KMS-11 (cell line): ENCODE results near the gene TTC39A.

Experiments used
- H2AFZ ChIP-seq: fragments of 200-600 bp; sonication (generic); 2 replicates; pipeline ENCODE4 v1.6.1; 2016; ENCODE audit warnings: antibody characterized with exemption, mixed run types, low read depth
- H3K27ac ChIP-seq: fragments of 200-600 bp; sonication (generic); 2 replicates; pipeline ENCODE4 v1.6.1; 2016; ENCODE audit warnings: mild to moderate bottlenecking, mixed run types
- H3K27me3 ChIP-seq: fragments of 200-600 bp; sonication (generic); 2 replicates; pipeline ENCODE4 v1.6.1; 2017; ENCODE audit warnings: mild to moderate bottlenecking, low read depth, mixed run types, moderate library complexity; ENCODE audit not compliant: insufficient read depth
- H3K36me3 ChIP-seq: fragments of 200-600 bp; sonication (generic); 2 replicates; pipeline ENCODE4 v1.6.1; 2017; ENCODE audit warnings: mild to moderate bottlenecking, mixed run types; ENCODE audit not compliant: insufficient read depth
- H3K4me1 ChIP-seq: fragments of 200-600 bp; sonication (generic); 2 replicates; pipeline ENCODE4 v1.6.1; 2016; ENCODE audit warnings: mild to moderate bottlenecking, low read depth, mixed run types; ENCODE audit not compliant: poor library complexity, severe bottlenecking
- H3K4me2 ChIP-seq: fragments of 200-600 bp; sonication (generic); 2 replicates; pipeline ENCODE4 v1.7.0; 2016; ENCODE audit warnings: mild to moderate bottlenecking, mixed run types
- H3K4me3 ChIP-seq: fragments of 200-600 bp; sonication (generic); IDR thresholded peaks from 2 replicates; pipeline ENCODE4 v1.6.1; 2017; ENCODE audit warnings: low read depth, low read length, mixed read lengths; ENCODE audit not compliant: insufficient read depth
- H3K79me2 ChIP-seq: fragments of 200-600 bp; sonication (generic); 2 replicates; pipeline ENCODE4 v1.6.1; 2016; ENCODE audit warnings: low read depth, mixed run types; ENCODE audit not compliant: insufficient read depth
- H3K9ac ChIP-seq: fragments of 200-600 bp; sonication (generic); 2 replicates; pipeline ENCODE4 v1.6.1; 2016; ENCODE audit warnings: mild to moderate bottlenecking, mixed run types
- H4K20me1 ChIP-seq: fragments of 200-600 bp; sonication (generic); 2 replicates; pipeline ENCODE4 v1.6.1; 2016; ENCODE audit warnings: mild to moderate bottlenecking, mixed run types; ENCODE audit not compliant: insufficient read depth
- TF ChIP-seq, protein P1 (sequence below): fragments of 200-600 bp; sonication (generic); conservative IDR thresholded peaks from 2 replicates; pipeline ENCODE4 v1.6.1; 2017; ENCODE audit warnings: low read depth, mild to moderate bottlenecking, antibody characterized with exemption, low read length, moderate library complexity, mixed read lengths

The TTC39A gene

DNA sequence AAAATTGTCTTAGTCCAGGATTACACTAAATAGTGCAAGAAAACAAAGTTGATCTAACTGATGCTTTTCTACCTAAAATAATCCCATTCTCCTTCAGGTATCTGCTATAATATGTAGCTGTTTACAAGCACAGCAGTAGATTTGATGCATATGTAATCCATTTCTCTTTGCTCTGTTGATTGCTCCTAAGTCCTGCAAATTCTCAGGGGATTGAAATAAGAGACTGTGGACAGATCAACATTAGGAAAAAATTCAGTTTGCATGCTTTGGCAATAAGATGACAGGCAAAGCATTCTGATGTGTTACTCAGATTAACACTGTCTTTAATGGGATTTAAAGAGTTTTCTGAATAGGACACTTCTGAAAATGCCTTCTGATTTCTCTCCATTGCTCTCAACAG lies 59.6 kb downstream of the TTC39A start:
- H2AFZ ChIP-seq: no peak overlapping the region
- no peaks in the 10 kb centered on the region for H3K36me3 ChIP-seq
- no peaks in the 10 kb centered on the region for H3K4me1 ChIP-seq
- no peak overlapping the region for H3K4me3 ChIP-seq
- no peak overlapping the region for H3K27ac ChIP-seq
- TF ChIP-seq, protein P1, sequence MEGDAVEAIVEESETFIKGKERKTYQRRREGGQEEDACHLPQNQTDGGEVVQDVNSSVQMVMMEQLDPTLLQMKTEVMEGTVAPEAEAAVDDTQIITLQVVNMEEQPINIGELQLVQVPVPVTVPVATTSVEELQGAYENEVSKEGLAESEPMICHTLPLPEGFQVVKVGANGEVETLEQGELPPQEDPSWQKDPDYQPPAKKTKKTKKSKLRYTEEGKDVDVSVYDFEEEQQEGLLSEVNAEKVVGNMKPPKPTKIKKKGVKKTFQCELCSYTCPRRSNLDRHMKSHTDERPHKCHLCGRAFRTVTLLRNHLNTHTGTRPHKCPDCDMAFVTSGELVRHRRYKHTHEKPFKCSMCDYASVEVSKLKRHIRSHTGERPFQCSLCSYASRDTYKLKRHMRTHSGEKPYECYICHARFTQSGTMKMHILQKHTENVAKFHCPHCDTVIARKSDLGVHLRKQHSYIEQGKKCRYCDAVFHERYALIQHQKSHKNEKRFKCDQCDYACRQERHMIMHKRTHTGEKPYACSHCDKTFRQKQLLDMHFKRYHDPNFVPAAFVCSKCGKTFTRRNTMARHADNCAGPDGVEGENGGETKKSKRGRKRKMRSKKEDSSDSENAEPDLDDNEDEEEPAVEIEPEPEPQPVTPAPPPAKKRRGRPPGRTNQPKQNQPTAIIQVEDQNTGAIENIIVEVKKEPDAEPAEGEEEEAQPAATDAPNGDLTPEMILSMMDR: no peak
- H3K79me2 ChIP-seq: no peaks in the 10 kb centered on the region
- H3K9ac ChIP-seq: no peak overlapping the region
- no peaks in the 10 kb centered on the region for H3K27me3 ChIP-seq
- no peaks in the 10 kb centered on the region for H4K20me1 ChIP-seq
- H3K4me2 ChIP-seq: no peak overlapping the region

DNA sequence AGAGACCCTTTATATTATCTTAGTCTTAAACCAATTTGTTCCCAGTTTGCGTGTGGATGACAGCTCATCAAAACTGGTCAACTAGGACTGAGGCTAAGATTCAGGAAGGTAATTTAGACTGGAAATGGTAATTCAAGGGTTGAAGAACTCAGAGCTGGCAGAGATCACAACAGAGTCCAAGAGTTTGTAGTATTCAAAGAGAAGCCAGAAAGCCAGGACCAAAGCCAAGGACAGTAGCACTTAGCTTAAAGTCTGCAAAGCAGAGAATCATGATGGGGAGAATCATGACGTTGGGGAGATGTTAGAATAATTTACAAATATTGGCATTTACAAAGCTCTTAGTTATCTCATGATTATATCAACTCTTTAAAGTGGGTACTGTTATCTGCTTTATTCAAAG lies 61.7 kb downstream of the TTC39A start:
- Histone ChIP-seq H3K36me3 (no peaks in the 10 kb centered on the region), H3K27ac (no peak overlapping the region), H3K4me3 (no peak overlapping the region), H2AFZ (no peak overlapping the region), H3K27me3 (no peaks in the 10 kb centered on the region), H4K20me1 (no peaks in the 10 kb centered on the region), H3K4me1 (no peaks in the 10 kb centered on the region), H3K4me2 (no peak overlapping the region), H3K9ac (no peak overlapping the region), H3K79me2 (no peaks in the 10 kb centered on the region)
- TF ChIP-seq, protein P1: no peak

DNA sequence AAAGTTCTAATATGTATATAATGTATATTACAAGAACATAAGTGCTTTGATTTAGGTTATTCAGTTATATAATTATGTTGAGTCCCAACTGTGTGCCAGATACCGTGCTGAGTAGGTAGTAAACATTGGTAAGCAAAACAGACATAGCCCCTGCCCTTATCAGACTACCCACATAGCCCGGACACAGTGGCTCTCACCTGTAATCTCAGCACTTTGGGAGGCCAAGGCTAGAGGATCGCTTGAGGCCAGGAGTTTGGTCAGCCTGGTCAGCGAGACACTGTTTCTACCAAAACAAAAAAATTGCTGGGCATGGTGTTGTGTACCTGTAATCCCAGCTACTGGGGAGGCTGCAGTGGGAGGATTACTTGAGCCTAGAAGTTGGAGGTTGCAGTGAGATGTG lies 63.6 kb downstream of the TTC39A start:
- TF ChIP-seq, protein P1: no peak
- no peaks in the 10 kb centered on the region for H3K79me2 ChIP-seq
- no peaks in the 10 kb centered on the region for H3K4me1 ChIP-seq
- H3K27me3 ChIP-seq: no peaks in the 10 kb centered on the region
- H3K9ac ChIP-seq: no peak overlapping the region
- H3K4me3 ChIP-seq: no peak overlapping the region
- no peak overlapping the region for H2AFZ ChIP-seq
- no peak overlapping the region for H3K27ac ChIP-seq
- H4K20me1 ChIP-seq: no peaks in the 10 kb centered on the region
- H3K4me2 ChIP-seq: no peak overlapping the region
- H3K36me3 ChIP-seq: no peaks in the 10 kb centered on the region

DNA sequence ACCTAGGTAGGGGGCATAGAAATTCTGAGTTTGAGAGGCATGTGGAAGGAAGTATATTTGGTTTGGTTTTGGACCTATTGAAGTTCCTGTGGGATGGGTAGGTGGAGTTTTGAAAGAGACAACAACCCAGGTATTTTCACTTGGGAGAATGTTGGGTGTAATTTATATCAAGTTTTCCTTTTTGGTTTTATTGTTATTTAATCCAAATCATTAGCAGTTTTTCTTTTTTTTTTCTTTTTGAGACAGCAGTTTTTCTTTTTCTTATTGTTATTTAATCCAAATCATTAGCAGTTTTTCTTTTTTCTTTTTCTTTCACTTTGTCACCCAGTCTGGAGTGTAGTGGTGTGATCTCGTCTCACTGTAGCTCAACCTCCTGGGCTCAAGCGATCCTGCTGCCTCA lies 64.2 kb downstream of the TTC39A start:
- H3K27ac ChIP-seq: no peak overlapping the region
- no peaks in the 10 kb centered on the region for H3K79me2 ChIP-seq
- no peak overlapping the region for H2AFZ ChIP-seq
- no peaks in the 10 kb centered on the region for H3K27me3 ChIP-seq
- no peak overlapping the region for H3K4me3 ChIP-seq
- H3K4me2 ChIP-seq: no peak overlapping the region
- no peaks in the 10 kb centered on the region for H4K20me1 ChIP-seq
- H3K36me3 ChIP-seq: no peaks in the 10 kb centered on the region
- no peaks in the 10 kb centered on the region for H3K4me1 ChIP-seq
- TF ChIP-seq, protein P1: no peak
- H3K9ac ChIP-seq: no peak overlapping the region

DNA sequence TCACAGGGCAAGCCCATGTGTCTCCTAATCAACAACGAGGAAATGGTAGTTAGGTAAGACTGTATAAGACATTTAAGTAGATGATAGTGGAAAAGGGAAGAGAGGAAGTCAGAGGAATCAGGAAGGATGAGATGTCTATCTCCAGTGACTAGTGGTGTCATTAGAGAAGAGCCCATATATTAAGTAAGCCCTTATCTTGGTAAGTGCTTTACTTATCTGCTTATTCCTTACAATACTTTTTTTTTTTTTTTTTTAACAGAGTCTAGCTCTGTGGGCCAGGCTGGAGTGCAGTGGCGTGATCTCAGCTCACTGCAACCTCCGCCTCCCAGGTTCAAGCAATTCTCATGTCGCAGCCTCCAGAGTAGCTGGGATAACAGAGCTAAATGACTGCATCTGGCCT lies 64.7 kb downstream of the TTC39A start:
- Histone ChIP-seq H3K27me3 (no peaks in the 10 kb centered on the region), H4K20me1 (no peaks in the 10 kb centered on the region), H3K79me2 (no peaks in the 10 kb centered on the region), H2AFZ (no peak overlapping the region), H3K27ac (no peak overlapping the region), H3K4me1 (no peaks in the 10 kb centered on the region), H3K36me3 (no peaks in the 10 kb centered on the region), H3K4me3 (no peak overlapping the region), H3K4me2 (no peak overlapping the region), H3K9ac (no peak overlapping the region)
- TF ChIP-seq, protein P1: no peak
